Hepatocyte (in vitro differentiated cells): ENCODE data around the gene ZDHHC14.

ENCODE experiments used
- EZH2phosphoT487 ChIP-seq: fragments of 200-600 bp; sonication (generic); IDR thresholded peaks from one replicate; pipeline ENCODE4 v1.6.1; 2018; ENCODE audit warnings: antibody characterized with exemption, mild to moderate bottlenecking, low read depth, moderate library complexity; ENCODE audit not compliant: unreplicated experiment, severe bottlenecking
- TF ChIP-seq, protein P1 (sequence below): fragments of 200-600 bp; sonication (generic); IDR thresholded peaks from 2 replicates; pipeline ENCODE4 v1.5.1; 2016; ENCODE audit warnings: antibody characterized with exemption, mild to moderate bottlenecking; ENCODE audit not compliant: poor library complexity

DNA sequence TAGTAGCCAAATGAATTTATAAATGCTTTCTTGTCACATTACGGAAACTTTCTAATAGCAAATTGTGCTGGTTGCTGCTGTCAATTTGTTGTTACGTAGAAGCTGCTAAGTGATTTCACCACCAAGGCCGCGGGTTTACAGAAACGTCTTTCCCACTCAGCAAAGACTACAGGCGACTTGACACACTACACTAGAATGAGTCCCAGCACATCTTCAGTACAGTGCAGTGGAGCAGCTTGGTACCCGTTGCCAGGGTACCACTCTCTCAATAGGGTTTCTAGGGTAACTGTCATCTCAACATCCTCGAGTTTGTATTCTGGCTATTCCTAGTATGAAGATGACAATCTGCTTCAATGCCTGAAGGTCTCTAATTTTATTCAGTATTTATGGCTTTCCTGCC lies 22.7 kb upstream of the ZDHHC14 start:
- TF ChIP-seq, protein P1, sequence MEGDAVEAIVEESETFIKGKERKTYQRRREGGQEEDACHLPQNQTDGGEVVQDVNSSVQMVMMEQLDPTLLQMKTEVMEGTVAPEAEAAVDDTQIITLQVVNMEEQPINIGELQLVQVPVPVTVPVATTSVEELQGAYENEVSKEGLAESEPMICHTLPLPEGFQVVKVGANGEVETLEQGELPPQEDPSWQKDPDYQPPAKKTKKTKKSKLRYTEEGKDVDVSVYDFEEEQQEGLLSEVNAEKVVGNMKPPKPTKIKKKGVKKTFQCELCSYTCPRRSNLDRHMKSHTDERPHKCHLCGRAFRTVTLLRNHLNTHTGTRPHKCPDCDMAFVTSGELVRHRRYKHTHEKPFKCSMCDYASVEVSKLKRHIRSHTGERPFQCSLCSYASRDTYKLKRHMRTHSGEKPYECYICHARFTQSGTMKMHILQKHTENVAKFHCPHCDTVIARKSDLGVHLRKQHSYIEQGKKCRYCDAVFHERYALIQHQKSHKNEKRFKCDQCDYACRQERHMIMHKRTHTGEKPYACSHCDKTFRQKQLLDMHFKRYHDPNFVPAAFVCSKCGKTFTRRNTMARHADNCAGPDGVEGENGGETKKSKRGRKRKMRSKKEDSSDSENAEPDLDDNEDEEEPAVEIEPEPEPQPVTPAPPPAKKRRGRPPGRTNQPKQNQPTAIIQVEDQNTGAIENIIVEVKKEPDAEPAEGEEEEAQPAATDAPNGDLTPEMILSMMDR: no peak
- TF ChIP-seq EZH2phosphoT487: no peak
